Measurements from ENCODE around the gene PIGV.

DNA sequence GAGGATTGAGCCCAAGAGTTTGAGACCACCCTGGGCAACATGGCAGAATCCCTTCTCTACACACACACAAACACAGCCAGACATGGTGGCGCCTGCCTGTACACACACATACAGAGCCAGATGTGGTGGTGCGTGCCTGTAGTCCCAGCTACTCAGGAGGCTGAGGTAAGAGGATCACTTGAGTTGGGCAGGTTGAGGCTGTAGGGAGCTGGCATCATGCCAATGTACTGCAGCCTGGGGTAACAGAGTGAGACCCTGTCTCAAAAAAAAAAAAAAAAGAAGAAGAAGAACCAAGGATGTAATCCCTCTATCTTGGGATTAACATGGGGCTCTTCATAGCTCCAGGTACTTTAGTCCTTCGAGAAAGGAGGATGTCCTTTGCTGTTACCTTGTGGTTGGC lies 29.4 kb upstream of the PIGV start:
- TF ChIP-seq EZH2 (optimal IDR thresholded peaks at IDR 0.05; ENCODE audit: low read depth, low read length), result no peak
- TF ChIP-seq, protein P1, sequence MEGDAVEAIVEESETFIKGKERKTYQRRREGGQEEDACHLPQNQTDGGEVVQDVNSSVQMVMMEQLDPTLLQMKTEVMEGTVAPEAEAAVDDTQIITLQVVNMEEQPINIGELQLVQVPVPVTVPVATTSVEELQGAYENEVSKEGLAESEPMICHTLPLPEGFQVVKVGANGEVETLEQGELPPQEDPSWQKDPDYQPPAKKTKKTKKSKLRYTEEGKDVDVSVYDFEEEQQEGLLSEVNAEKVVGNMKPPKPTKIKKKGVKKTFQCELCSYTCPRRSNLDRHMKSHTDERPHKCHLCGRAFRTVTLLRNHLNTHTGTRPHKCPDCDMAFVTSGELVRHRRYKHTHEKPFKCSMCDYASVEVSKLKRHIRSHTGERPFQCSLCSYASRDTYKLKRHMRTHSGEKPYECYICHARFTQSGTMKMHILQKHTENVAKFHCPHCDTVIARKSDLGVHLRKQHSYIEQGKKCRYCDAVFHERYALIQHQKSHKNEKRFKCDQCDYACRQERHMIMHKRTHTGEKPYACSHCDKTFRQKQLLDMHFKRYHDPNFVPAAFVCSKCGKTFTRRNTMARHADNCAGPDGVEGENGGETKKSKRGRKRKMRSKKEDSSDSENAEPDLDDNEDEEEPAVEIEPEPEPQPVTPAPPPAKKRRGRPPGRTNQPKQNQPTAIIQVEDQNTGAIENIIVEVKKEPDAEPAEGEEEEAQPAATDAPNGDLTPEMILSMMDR (IDR thresholded peaks at IDR 0.05; ENCODE audit: low read length), result no peak

Measured in MM.1S (cell line).